ENCODE results near the gene MUC20.

GRCh38 chr3:195731356-195731905, 10.7 kb downstream of the MUC20 start:
- TF ChIP-seq CTCF (IDR thresholded peaks at IDR 0.05; ENCODE audit: borderline replicate concordance, extremely low read depth, low read length, poor library complexity, severe bottlenecking): no peak
- TF ChIP-seq EZH2 (IDR thresholded peaks at IDR 0.05; ENCODE audit: borderline replicate concordance, low read depth, low read length, severe bottlenecking): no peak
